Uterus (tissue), 4 donors: Measurements from ENCODE around the gene P4HTM. TPM values are rescaled to one million over a fixed set of nuclear protein-coding genes. Genes with fewer than 3 reads are reported as not detected.

Source experiments
- DNase-seq, 2 donors: peaks; one replicate each; pipeline ENCODE4 v3.0.0-alpha.2; 2019 to 2020
- H3K27ac ChIP-seq, 2 donors: fragments of 200-600 bp; sonication (generic); 1 replicate in 1 of 2; 2 replicates in 1 of 2; pipeline ENCODE4 v1.5.1; 2016 to 2018
- H3K27me3 ChIP-seq, 2 donors: fragments of 200-600 bp; sonication (generic); one replicate each; pipeline ENCODE4 v1.5.1; 2018 to 2019; ENCODE audit warnings: control low read depth in 1 of 2
- H3K36me3 ChIP-seq, 2 donors: fragments of 200-600 bp; sonication (generic); one replicate each; pipeline ENCODE4 v1.5.1; 2019; ENCODE audit warnings: control low read depth in 1 of 2
- H3K4me1 ChIP-seq, 2 donors: fragments of 200-600 bp; sonication (generic); one replicate each; pipeline ENCODE4 v1.5.1; 2018 to 2019; ENCODE audit warnings: control low read depth in 1 of 2
- H3K4me3 ChIP-seq, 2 donors: fragments of 200-600 bp; sonication (generic); 1 replicate in 1 of 2; 2 replicates in 1 of 2; pipeline ENCODE4 v1.5.1; 2018 to 2019; ENCODE audit warnings: mild to moderate bottlenecking in 1 of 2
- H3K9me3 ChIP-seq, 2 donors: fragments of 200-600 bp; sonication (generic); one replicate each; pipeline ENCODE4 v1.5.1; 2019; ENCODE audit warnings: control low read depth in 1 of 2
- CTCF ChIP-seq, 4 experiments: fragments of 200-600 bp in 2 of 4; fragments of 450-650 bp in 2 of 4; sonication (generic) in 2 of 4; IDR thresholded peaks; one replicate each; pipeline ENCODE4 v1.5.1; 2016 to 2019; ENCODE audit warnings: antibody characterized with exemption in 4 of 4, mild to moderate bottlenecking in 2 of 4, moderate library complexity in 1 of 4
- POLR2A ChIP-seq, 2 donors: fragments of 450-650 bp; IDR thresholded peaks; one replicate each; pipeline ENCODE4 v1.6.1; 2016; ENCODE audit warnings: antibody characterized with exemption in 2 of 2, mild to moderate bottlenecking in 1 of 2, moderate library complexity in 1 of 2
- intact Hi-C: fragments of 100-400 bp; cut with DNase I; formaldehyde crosslinking; loops from one replicate; pipeline ENCODE4 v1.15.1; 2023; ENCODE audit warnings: low total_unique reads
- microRNA counts, 2 donors: library from miRNA; unstranded; fragments of <30 nt; microRNA quantifications; one replicate each; lab custom pipeline; 2016 to 2017
- microRNA-seq: library from miRNA; unstranded; fragments of <30 nt; microRNA quantifications from one replicate; pipeline ENCODE4, GENCODE V29; 2016; ENCODE audit warnings: borderline microRNAs expressed, borderline replicate concordance
- small RNA-seq: library from RNA; depleted of rRNA; stranded (forward); fragments of <200 nt; gene quantifications from one replicate; pipeline ENCODE3, GENCODE V24; 2016
- total RNA-seq, 4 donors: library from RNA; depleted of rRNA in 3 of 4; stranded (reverse); fragments of >200 nt in 3 of 4; gene quantifications; one replicate each; pipeline versions ENCODE4 v1.1.0 to v1.2.4, GENCODE V29; 2014 to 2023
- donor health status: DM: yes; HTN: yes; CAD: no.

Gene P4HTM
- total RNA-seq, 4 donors from 2014 or later, result 35.0 to 81.5 (median 51.1) TPM

DNA sequence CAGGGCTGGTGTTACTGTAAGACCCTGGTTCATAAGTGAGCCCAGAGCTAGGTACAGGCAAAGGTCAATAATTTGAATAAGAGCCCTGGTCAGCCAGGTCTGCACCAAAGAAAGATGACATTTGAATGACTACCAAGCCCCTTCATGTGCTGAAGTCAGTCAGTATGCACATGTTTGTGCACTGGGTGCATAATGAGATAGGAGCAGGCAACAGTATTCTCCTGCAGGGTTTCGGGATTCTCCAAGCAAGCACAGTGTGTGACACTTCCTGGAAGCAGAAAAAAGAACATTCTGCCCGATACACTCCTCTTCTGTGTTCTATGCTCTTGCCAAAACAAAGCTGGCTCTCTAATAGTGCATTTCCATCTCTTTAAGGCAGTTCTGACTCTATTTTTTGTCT lies 44.6 kb downstream of the P4HTM start:
- Histone ChIP-seq H3K27me3 (no peaks in the 10 kb centered on the region), H3K4me1 (no peaks in the 10 kb centered on the region), H3K36me3 (no peaks in the 10 kb centered on the region), H3K4me3 (no peak overlapping the region), H3K9me3 (no peaks in the 10 kb centered on the region), H3K27ac (no peak overlapping the region)
- DNase-seq, result no peak
- intact Hi-C loops, result no loop called here
- TF ChIP-seq POLR2A (IDR thresholded peaks at IDR 0.05) (no peak), CTCF (IDR thresholded peaks at IDR 0.05) (no peak)

GRCh38 chr3:49035281-49035680 lies 45.2 kb downstream of the P4HTM start:
- H3K4me1 ChIP-seq, result no peaks in the 10 kb centered on the region
- H3K27ac ChIP-seq, result no peak overlapping the region
- no peak for DNase-seq
- H3K4me3 ChIP-seq, result no peak overlapping the region
- H3K27me3 ChIP-seq, result no peaks in the 10 kb centered on the region
- no peaks in the 10 kb centered on the region for H3K9me3 ChIP-seq
- H3K36me3 ChIP-seq, result no peaks in the 10 kb centered on the region
- intact Hi-C loops, result no loop called here
- TF ChIP-seq CTCF (IDR thresholded peaks at IDR 0.05) (no peak), POLR2A (IDR thresholded peaks at IDR 0.05) (no peak)

DNA sequence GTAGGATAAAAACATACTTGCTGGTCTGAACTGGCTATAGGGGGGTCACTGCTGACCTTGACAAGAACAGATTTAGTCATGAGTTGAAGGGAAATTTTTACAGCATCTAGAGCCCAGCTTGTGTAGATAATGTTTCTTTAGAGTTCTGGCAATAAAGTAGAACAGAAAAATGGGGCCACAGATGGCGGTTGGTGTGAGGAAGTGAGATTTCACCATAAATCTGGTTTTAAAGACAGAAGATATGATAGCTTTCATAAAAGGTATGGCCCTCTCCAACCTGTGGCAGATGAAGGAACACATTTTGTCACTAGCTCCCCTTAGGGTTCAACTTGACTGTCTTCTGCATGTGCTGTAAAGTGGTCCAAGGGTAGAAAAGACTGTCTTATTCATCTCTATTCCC lies 63.5 kb downstream of the P4HTM start:
- Histone ChIP-seq H3K27me3 (no peaks in the 10 kb centered on the region), H3K4me3 (no peak overlapping the region), H3K4me1 (no peaks in the 10 kb centered on the region), H3K27ac (no peak overlapping the region), H3K9me3 (no peaks in the 10 kb centered on the region), H3K36me3 (no peaks in the 10 kb centered on the region)
- no peak for DNase-seq
- intact Hi-C loops, result no loop called here
- TF ChIP-seq CTCF (IDR thresholded peaks at IDR 0.05), result no peak
- no peak for TF ChIP-seq POLR2A (IDR thresholded peaks at IDR 0.05)

GRCh38 chr3:49054344-49054862 lies 64.4 kb downstream of the P4HTM start:
- Histone ChIP-seq H3K4me3 (no peak overlapping the region), H3K27ac (no peak overlapping the region), H3K27me3 (no peaks in the 10 kb centered on the region), H3K4me1 (no peaks in the 10 kb centered on the region), H3K36me3 (no peaks in the 10 kb centered on the region), H3K9me3 (no peaks in the 10 kb centered on the region)
- no peak for DNase-seq
- TF ChIP-seq POLR2A (IDR thresholded peaks at IDR 0.05) (no peak), CTCF (IDR thresholded peaks at IDR 0.05) (no peak)
- intact Hi-C loops, result no loop called here

MicroRNA genes within 50 kb of the gene (microRNA counts, 767-probe panel; counts per million panel counts)
- 7,113 to 8,604 counts per million in 2 donors for microRNA hsa-miR-191-5p (lab: Ali Mortazavi, UCI)
- 0 to 2,031 counts per million in 2 donors for microRNA hsa-miR-425-5p (lab: Ali Mortazavi, UCI)

Small RNA genes within 50 kb of the gene (microRNA-seq; reads per million reads assigned to microRNA genes)
- 7,959 reads per million, percentile 91 among the genes with 10 or more reads in this experiment for gene MIR191
- gene MIR425, result 481 reads per million, percentile 73 among the genes with 10 or more reads in this experiment

Small RNA genes within 50 kb of the gene (small RNA-seq; reads per million reads assigned to genes)
- 798 reads per million, percentile 97 among the genes with 10 or more reads in this experiment for gene MIR191
- gene MIR425, result 1.3 reads per million, percentile 61 among the genes with 10 or more reads in this experiment

Other genes with a start within 250 kb of the P4HTM start
- 10 to 100 TPM in 3 of 4 donors, 1 to 10 TPM in 1; 5.4 to 59.0 (median 26.3) TPM for gene PRKAR2A, start 142.4 kb upstream of the P4HTM start, total RNA-seq
- gene SLC25A20, start 91.4 kb upstream of the P4HTM start, total RNA-seq, result 10 to 100 TPM in 2 of 4 donors, 1 to 10 TPM in 2; 7.7 to 41.8 (median 15.3) TPM
- 100 to 1,000 TPM in 1 of 4 donors, 10 to 100 TPM in 3; 37.4 to 102 (median 79.9) TPM for gene ARIH2, start 71.4 kb upstream of the P4HTM start, total RNA-seq
- gene WDR6, start 17.1 kb downstream of the P4HTM start, total RNA-seq, result 100 to 1,000 TPM in 3 of 4 donors, 10 to 100 TPM in 1; 50.0 to 243 (median 122) TPM
- 10 to 100 TPM; 13.8 to 93.0 (median 27.7) TPM for gene DALRD3, start 28.3 kb downstream of the P4HTM start, total RNA-seq
- 10 to 100 TPM in 3 of 4 donors, 1 to 10 TPM in 1; 8.8 to 96.6 (median 30.3) TPM for gene NDUFAF3, start 31.9 kb downstream of the P4HTM start, total RNA-seq
- 100 to 1,000 TPM in 3 of 4 donors, 10 to 100 TPM in 1; 53.0 to 273 (median 163) TPM for gene IMPDH2, start 39.2 kb downstream of the P4HTM start, total RNA-seq
- 100 to 1,000 TPM in 2 of 4 donors, 10 to 100 TPM in 2; 69.0 to 140 (median 104) TPM for gene QRICH1, start 103.8 kb downstream of the P4HTM start, total RNA-seq
- gene QARS1, start 114.5 kb downstream of the P4HTM start, total RNA-seq, result 100 to 1,000 TPM; 124 to 280 (median 161) TPM
- 10 to 100 TPM; 21.5 to 66.6 (median 43.6) TPM for gene USP19, start 130.6 kb downstream of the P4HTM start, total RNA-seq
- gene LAMB2, start 142.8 kb downstream of the P4HTM start, total RNA-seq, result 100 to 1,000 TPM; 387 to 604 (median 509) TPM
- 10 to 100 TPM in 3 of 4 donors, 1 to 10 TPM in 1; 9.2 to 58.2 (median 31.3) TPM for gene CCDC71, start 176.1 kb downstream of the P4HTM start, total RNA-seq
- 10 to 100 TPM in 3 of 4 donors, 1 to 10 TPM in 1; 7.7 to 67.6 (median 39.4) TPM for gene KLHDC8B, start 181.4 kb downstream of the P4HTM start, total RNA-seq